ENCODE data around the gene CNTNAP5. TPM values are rescaled to one million over a fixed set of nuclear protein-coding genes. Genes with fewer than 3 reads are reported as not detected.

CNTNAP5 gene
- total RNA-seq, 4 donors from 2014 or later, result 0.17 TPM; not detected in 3

GRCh38 chr2:124248386-124248785, 223.3 kb downstream of the CNTNAP5 start:
- Histone ChIP-seq H3K36me3 (no peaks in the 10 kb centered on the region), H3K27ac (replicated peaks in 1 of 4) (no peak overlapping the region), H3K9me3 (no peaks in the 10 kb centered on the region), H3K4me1 (no peaks in the 10 kb centered on the region), H3K27me3 (no peaks in the 10 kb centered on the region), H3K4me3 (no peak overlapping the region)
- intact Hi-C loops (cut with DNase I), result no loop called here
- DNase-seq (ENCODE audit: extremely low spot score), result no peak
- TF ChIP-seq POLR2A (IDR thresholded peaks at IDR 0.05; ENCODE audit: low read depth), result no peak
- no peak for TF ChIP-seq EP300 (IDR thresholded peaks at IDR 0.05)
- TF ChIP-seq CTCF (IDR thresholded peaks at IDR 0.05), result no peak
- no peak for TF ChIP-seq POLR2AphosphoS5 (IDR thresholded peaks at IDR 0.05)

- H3K4me3 ChIP-seq, result no peak overlapping the region
- H3K36me3 ChIP-seq, result no peaks in the 10 kb centered on the region
- 89% methylated on average over 2 of the region's 2 CpGs for WGBS
- no peak for DNase-seq (ENCODE audit: extremely low spot score)
- no peaks in the 10 kb centered on the region for H3K27me3 ChIP-seq
- H3K9me3 ChIP-seq, result no peaks in the 10 kb centered on the region
- H3K4me1 ChIP-seq, result no peaks in the 10 kb centered on the region
- intact Hi-C loops (cut with DNase I), result no loop called here
- TF ChIP-seq CTCF (IDR thresholded peaks at IDR 0.05) (no peak), POLR2AphosphoS5 (IDR thresholded peaks at IDR 0.05) (no peak), POLR2A (IDR thresholded peaks at IDR 0.05; ENCODE audit: low read depth) (no peak), EP300 (IDR thresholded peaks at IDR 0.05) (no peak)
- no peak overlapping the region for H3K27ac ChIP-seq (replicated peaks in 1 of 4)
Observed at GRCh38 chr2:124250433-124250832, 225.3 kb downstream of the CNTNAP5 start.

- no peak overlapping the region for H3K27ac ChIP-seq (replicated peaks in 1 of 4)
- DNase-seq (ENCODE audit: extremely low spot score), result no peak
- H3K36me3 ChIP-seq, result no peaks in the 10 kb centered on the region
- 100% methylated on average over 5 of the region's 5 CpGs for WGBS
- no peak for TF ChIP-seq EP300 (IDR thresholded peaks at IDR 0.05)
- no peak for TF ChIP-seq POLR2AphosphoS5 (IDR thresholded peaks at IDR 0.05)
- no peak for TF ChIP-seq POLR2A (IDR thresholded peaks at IDR 0.05; ENCODE audit: low read depth)
- TF ChIP-seq CTCF (IDR thresholded peaks at IDR 0.05), result no peak
- H3K9me3 ChIP-seq, result no peaks in the 10 kb centered on the region
- H3K27me3 ChIP-seq, result no peaks in the 10 kb centered on the region
- H3K4me1 ChIP-seq, result no peaks in the 10 kb centered on the region
- no peak overlapping the region for H3K4me3 ChIP-seq
- intact Hi-C loops (cut with DNase I), result no loop called here
Observed at GRCh38 chr2:124254621-124255020, 229.5 kb downstream of the CNTNAP5 start.

- no peak for DNase-seq (ENCODE audit: extremely low spot score)
- WGBS, result 71% methylated on average over 1 of the region's 1 CpG
- Histone ChIP-seq H3K4me3 (no peak overlapping the region), H3K27me3 (no peaks in the 10 kb centered on the region), H3K4me1 (no peaks in the 10 kb centered on the region), H3K9me3 (no peaks in the 10 kb centered on the region), H3K27ac (replicated peaks in 1 of 4) (no peak overlapping the region), H3K36me3 (no peaks in the 10 kb centered on the region)
- TF ChIP-seq POLR2AphosphoS5 (IDR thresholded peaks at IDR 0.05), result no peak
- TF ChIP-seq EP300 (IDR thresholded peaks at IDR 0.05), result no peak
- no peak for TF ChIP-seq POLR2A (IDR thresholded peaks at IDR 0.05; ENCODE audit: low read depth)
- TF ChIP-seq CTCF (IDR thresholded peaks at IDR 0.05), result no peak
- intact Hi-C loops (cut with DNase I), result no loop called here
Observed at GRCh38 chr2:124257120-124257519, 232.0 kb downstream of the CNTNAP5 start.

- Histone ChIP-seq H3K27ac (replicated peaks in 1 of 4) (no peak overlapping the region), H3K27me3 (no peaks in the 10 kb centered on the region), H3K4me3 (no peak overlapping the region), H3K4me1 (no peaks in the 10 kb centered on the region), H3K9me3 (no peaks in the 10 kb centered on the region), H3K36me3 (no peaks in the 10 kb centered on the region)
- whole genome bisulfite sequencing, result 79% methylated on average over 6 of the region's 6 CpGs
- no peak for TF ChIP-seq EP300 (IDR thresholded peaks at IDR 0.05)
- no peak for TF ChIP-seq POLR2A (IDR thresholded peaks at IDR 0.05; ENCODE audit: low read depth)
- TF ChIP-seq POLR2AphosphoS5 (IDR thresholded peaks at IDR 0.05), result no peak
- no peak for TF ChIP-seq CTCF (IDR thresholded peaks at IDR 0.05)
- intact Hi-C loops (cut with DNase I), result no loop called here
- no peak for DNase-seq (ENCODE audit: extremely low spot score)
Observed at GRCh38 chr2:124258140-124258880, 233.2 kb downstream of the CNTNAP5 start.

Data from esophagus muscularis mucosa (tissue), 4 donors.